ENCODE data around the gene CDV3.

- no peak for TF ChIP-seq CTCF (IDR thresholded peaks at IDR 0.05)
- TF ChIP-seq POLR2A (IDR thresholded peaks at IDR 0.05): no peak
Observed at GRCh38 chr3:133576169-133576568, 2.7 kb downstream of the CDV3 start.

Measured in uterus (tissue), 2 donors.